Measurements from ENCODE around the gene CLEC9A.
"Not testable (repeated sequence)": the region's sequence is repeated elsewhere in the genome, so short reads cannot be mapped to it uniquely, and the experiment has no call there.

The CLEC9A gene

GRCh38 chr12:10015450-10015849 is 15.0 kb upstream of the CLEC9A start:
- POLR2A ChIA-PET: no interaction called here
- CTCF ChIA-PET: interaction anchor here (0.8 kb wide), 1 partner anchor 75 kb away, joined by 3 read pairs; no protein-coding TSS in a partner anchor
- no peak for DNase-seq (ENCODE audit: extremely low spot score)
- TF ChIP-seq, protein P1, sequence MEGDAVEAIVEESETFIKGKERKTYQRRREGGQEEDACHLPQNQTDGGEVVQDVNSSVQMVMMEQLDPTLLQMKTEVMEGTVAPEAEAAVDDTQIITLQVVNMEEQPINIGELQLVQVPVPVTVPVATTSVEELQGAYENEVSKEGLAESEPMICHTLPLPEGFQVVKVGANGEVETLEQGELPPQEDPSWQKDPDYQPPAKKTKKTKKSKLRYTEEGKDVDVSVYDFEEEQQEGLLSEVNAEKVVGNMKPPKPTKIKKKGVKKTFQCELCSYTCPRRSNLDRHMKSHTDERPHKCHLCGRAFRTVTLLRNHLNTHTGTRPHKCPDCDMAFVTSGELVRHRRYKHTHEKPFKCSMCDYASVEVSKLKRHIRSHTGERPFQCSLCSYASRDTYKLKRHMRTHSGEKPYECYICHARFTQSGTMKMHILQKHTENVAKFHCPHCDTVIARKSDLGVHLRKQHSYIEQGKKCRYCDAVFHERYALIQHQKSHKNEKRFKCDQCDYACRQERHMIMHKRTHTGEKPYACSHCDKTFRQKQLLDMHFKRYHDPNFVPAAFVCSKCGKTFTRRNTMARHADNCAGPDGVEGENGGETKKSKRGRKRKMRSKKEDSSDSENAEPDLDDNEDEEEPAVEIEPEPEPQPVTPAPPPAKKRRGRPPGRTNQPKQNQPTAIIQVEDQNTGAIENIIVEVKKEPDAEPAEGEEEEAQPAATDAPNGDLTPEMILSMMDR (IDR thresholded peaks at IDR 0.05; ENCODE audit: control extremely low read depth, extremely low read depth, low read depth, missing control alignments): no peak

- DNase-seq (ENCODE audit: extremely low spot score): no peak
- ChIA-PET CTCF (no interaction called here), POLR2A (no interaction called here)
- TF ChIP-seq, protein P1 (IDR thresholded peaks at IDR 0.05; ENCODE audit: control extremely low read depth, extremely low read depth, low read depth, missing control alignments): no peak
Observed at GRCh38 chr12:10016881-10017280, 13.6 kb upstream of the CLEC9A start.

- no peak for DNase-seq (ENCODE audit: extremely low spot score)
Observed at GRCh38 chr12:10018386-10018785, 12.1 kb upstream of the CLEC9A start.

GRCh38 chr12:10021342-10021741 is 9.1 kb upstream of the CLEC9A start:
- TF ChIP-seq, protein P1 (IDR thresholded peaks at IDR 0.05; ENCODE audit: control extremely low read depth, extremely low read depth, low read depth, missing control alignments): no peak
- CTCF ChIA-PET: interaction anchor here (1.0 to 1.5 kb wide), 2 partner anchors 11 to 270 kb away, joined by 3 read pairs; no protein-coding TSS in a partner anchor
- DNase-seq (ENCODE audit: extremely low spot score): no peak
- POLR2A ChIA-PET: no interaction called here

More at GRCh38 chr12:10018386-10018785, 12.1 kb upstream of the CLEC9A start:
- ChIA-PET POLR2A (no interaction called here), CTCF (interaction anchor here (0.9 to 1.3 kb wide), 2 partner anchors 9 to 204 kb away, joined by 3 read pairs; no protein-coding TSS in a partner anchor)
- TF ChIP-seq, protein P1 (IDR thresholded peaks at IDR 0.05; ENCODE audit: control extremely low read depth, extremely low read depth, low read depth, missing control alignments): no peak

GRCh38 chr12:10025236-10025635 is 5.2 kb upstream of the CLEC9A start:
- CTCF ChIA-PET: no interaction called here
- DNase-seq (ENCODE audit: extremely low spot score): no peak
- POLR2A ChIA-PET: no interaction called here

DNA sequence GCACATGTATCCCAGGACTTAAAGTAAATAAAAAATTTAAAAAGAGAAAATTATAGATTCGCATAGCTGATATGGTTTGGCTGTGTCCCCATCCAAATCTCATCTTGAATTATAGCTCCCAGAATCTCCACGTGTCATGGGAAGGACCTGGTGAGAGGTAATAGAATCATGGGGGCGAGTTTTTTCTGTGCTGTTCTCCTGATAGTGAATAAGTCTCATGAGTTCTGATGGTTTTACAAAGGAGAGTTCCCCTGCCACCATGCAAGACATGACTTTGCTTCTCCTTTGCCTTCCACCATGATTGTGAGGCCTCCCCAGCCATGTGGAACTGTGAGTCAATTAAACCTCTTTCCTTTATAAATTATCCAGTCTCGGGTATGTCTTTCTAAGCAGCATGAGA is 3.8 kb upstream of the CLEC9A start:
- CTCF ChIA-PET; POLR2A ChIA-PET; DNase-seq (ENCODE audit: extremely low spot score): not testable (repeated sequence)

More at GRCh38 chr12:10025236-10025635, 5.2 kb upstream of the CLEC9A start:
- TF ChIP-seq, protein P1 (IDR thresholded peaks at IDR 0.05; ENCODE audit: control extremely low read depth, extremely low read depth, low read depth, missing control alignments): no peak

- CTCF ChIA-PET: no interaction called here
- POLR2A ChIA-PET: no interaction called here
- no peak for DNase-seq (ENCODE audit: extremely low spot score)
- TF ChIP-seq, protein P1 (IDR thresholded peaks at IDR 0.05; ENCODE audit: control extremely low read depth, extremely low read depth, low read depth, missing control alignments): no peak
Observed at GRCh38 chr12:10027311-10027710, 3.2 kb upstream of the CLEC9A start.

Measured in GM10248 (cell line).